Adrenal gland (tissue), 12 donors: ENCODE data around the gene DRD5. TPM values are rescaled to one million over a fixed set of nuclear protein-coding genes. Genes with fewer than 3 reads are reported as not detected.

Source experiments
- DNase-seq, 7 donors: peaks; one replicate each; pipeline ENCODE4 v3.0.0-alpha.2; 2019 to 2020
- H3K27ac ChIP-seq, 5 donors: fragments of 200-600 bp; sonication (generic) in 4 of 5; 1 replicate in 3 of 5; 2 replicates in 2 of 5; pipeline versions ENCODE4 v1.5.1 to v1.8.0; 2016 to 2020; ENCODE audit warnings: mild to moderate bottlenecking in 1 of 5
- H3K27me3 ChIP-seq: fragments of 200-600 bp; 2 replicates; pipeline ENCODE4 v1.8.0; 2021
- H3K36me3 ChIP-seq, 2 donors: fragments of 200-600 bp; replicated peaks in 1 of 2; 1 replicate in 1 of 2; 2 replicates in 1 of 2; pipeline versions ENCODE4 v1.5.1 to v1.8.0; 2018 to 2022
- H3K4me1 ChIP-seq, 2 donors: fragments of 200-600 bp; replicated peaks in 1 of 2; 1 replicate in 1 of 2; 2 replicates in 1 of 2; pipeline versions ENCODE4 v1.5.1 to v1.8.0; 2018 to 2021
- H3K4me3 ChIP-seq, 4 donors: fragments of 200-600 bp; sonication (generic) in 3 of 4; one replicate each; pipeline ENCODE4 v1.5.1; 2016 to 2018
- H3K9me3 ChIP-seq, 3 donors: fragments of 200-600 bp; sonication (generic) in 1 of 3; replicated peaks in 1 of 3; 1 replicate in 2 of 3; 2 replicates in 1 of 3; pipeline versions ENCODE4 v1.5.1 to v1.8.0; 2016 to 2021
- POLR2A ChIP-seq, 2 donors: fragments of 450-650 bp; IDR thresholded peaks; one replicate each; pipeline ENCODE4 v1.6.1; 2017; ENCODE audit warnings: antibody characterized with exemption in 2 of 2, mild to moderate bottlenecking in 2 of 2, moderate library complexity in 1 of 2
- WGBS, 4 donors: extraction: QIAGEN DNeasy Blood & Tissue Kit in 2 of 4; methylation state at CpG; one replicate each; pipeline versions ENCODE4 v1.1.5 to v1.1.7; 2013 to 2017; 5-methylcytosine and 5-hydroxymethylcytosine counted together
- intact Hi-C, 2 donors: fragments of 100-400 bp; cut with DNase I; formaldehyde crosslinking; loops; one replicate each; pipeline versions ENCODE4 v1.14.1 to v1.15.0; 2022 to 2023
- polyA plus RNA-seq, 3 donors: library from polyadenylated mRNA; stranded (reverse); fragments of 200-250 nt in 2 of 3; fragments of 350-450 nt in 1 of 3; fragmentation: Illumina TruSeq in 1 of 3; extraction: RNeasy Lipid Tissue Mini Kit (QIAGEN cat#74804) in 1 of 3; gene quantifications; one replicate each; pipeline ENCODE4 v1.2.3, GENCODE V29; 2013 to 2014
- total RNA-seq, 9 donors: library from RNA; depleted of rRNA in 4 of 9; stranded (reverse); fragments of >200 nt in 4 of 9; fragments of 120-200 nt in 1 of 9; fragmentation: NEBNext Ultra II Directional in 1 of 9; extraction: Animal tissue kit (Norgen Biotek cat#: 25700) in 1 of 9; gene quantifications; one replicate each; pipeline versions ENCODE4 v1.1.0 to v1.2.4, GENCODE V29; 2013 to 2023
- TF ChIP-seq, protein P1 (sequence below), 6 experiments: fragments of 450-650 bp in 4 of 6; fragments of 200-600 bp in 2 of 6; sonication (generic) in 1 of 6; IDR thresholded peaks; 1 replicate in 5 of 6; 2 replicates in 1 of 6; pipeline versions ENCODE4 v1.5.1 to v1.8.0; 2016 to 2021; ENCODE audit warnings: antibody characterized with exemption in 6 of 6, mild to moderate bottlenecking in 2 of 6, moderate library complexity in 1 of 6
- donor health status: healthy with polysubstance abuse.
- donor health status: Bipolar disorder and iron deficiency.
- donor health status: DM: yes; HTN: yes; CAD: no.
- donor health status: DM: no; HTN: no; CAD: no.
- donor health status: DM: no; HTN: no; CAD: no.
- donor health status: DM: yes; HTN: yes; CAD: no.

The DRD5 gene
- total and polyA plus RNA-seq, 12 donors, result 0.11 TPM; not detected in 11

DNA sequence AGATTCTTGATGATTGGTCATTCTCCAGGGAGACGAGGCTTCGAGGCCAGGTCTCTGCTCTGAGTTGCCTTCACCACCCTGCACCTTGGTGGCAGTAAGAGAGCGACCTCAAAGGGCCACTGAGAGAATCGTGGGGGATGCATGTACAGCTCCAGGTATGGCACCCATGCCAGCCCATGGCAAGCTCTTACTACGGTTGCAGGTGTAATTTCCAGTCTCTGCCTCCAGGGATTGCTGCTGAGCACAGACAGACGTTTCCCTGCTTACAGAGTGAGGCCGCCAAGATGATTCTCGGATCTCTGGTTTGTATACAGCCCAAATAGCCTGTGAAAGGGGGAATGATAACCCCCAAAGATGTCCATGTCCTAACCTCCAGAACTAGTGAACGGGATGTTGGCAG is 16.3 kb upstream of the DRD5 start:
- intact Hi-C loops, result loop anchor here in 1 of 2 donors (5.0 kb wide), 2 partner anchors 132 to 252 kb away; no protein-coding TSS in a partner anchor
- no peaks in the 10 kb centered on the region for H3K36me3 ChIP-seq
- no peak overlapping the region for H3K4me3 ChIP-seq
- no peak overlapping the region for H3K27ac ChIP-seq
- TF ChIP-seq, protein P1, sequence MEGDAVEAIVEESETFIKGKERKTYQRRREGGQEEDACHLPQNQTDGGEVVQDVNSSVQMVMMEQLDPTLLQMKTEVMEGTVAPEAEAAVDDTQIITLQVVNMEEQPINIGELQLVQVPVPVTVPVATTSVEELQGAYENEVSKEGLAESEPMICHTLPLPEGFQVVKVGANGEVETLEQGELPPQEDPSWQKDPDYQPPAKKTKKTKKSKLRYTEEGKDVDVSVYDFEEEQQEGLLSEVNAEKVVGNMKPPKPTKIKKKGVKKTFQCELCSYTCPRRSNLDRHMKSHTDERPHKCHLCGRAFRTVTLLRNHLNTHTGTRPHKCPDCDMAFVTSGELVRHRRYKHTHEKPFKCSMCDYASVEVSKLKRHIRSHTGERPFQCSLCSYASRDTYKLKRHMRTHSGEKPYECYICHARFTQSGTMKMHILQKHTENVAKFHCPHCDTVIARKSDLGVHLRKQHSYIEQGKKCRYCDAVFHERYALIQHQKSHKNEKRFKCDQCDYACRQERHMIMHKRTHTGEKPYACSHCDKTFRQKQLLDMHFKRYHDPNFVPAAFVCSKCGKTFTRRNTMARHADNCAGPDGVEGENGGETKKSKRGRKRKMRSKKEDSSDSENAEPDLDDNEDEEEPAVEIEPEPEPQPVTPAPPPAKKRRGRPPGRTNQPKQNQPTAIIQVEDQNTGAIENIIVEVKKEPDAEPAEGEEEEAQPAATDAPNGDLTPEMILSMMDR (IDR thresholded peaks at IDR 0.05), result peak; percentile 49 to 77 (median 58)
- TF ChIP-seq POLR2A (IDR thresholded peaks at IDR 0.05), result no peak
- WGBS, 4 donors, result 32 to 34% (median 33%) methylated on average over 3 to 9 of the region's 9 CpGs
- DNase-seq, result peak; percentile 18 to 77 (median 49)
- H3K9me3 ChIP-seq, result no peaks in the 10 kb centered on the region
- no peaks in the 10 kb centered on the region for H3K27me3 ChIP-seq
- no peaks in the 10 kb centered on the region for H3K4me1 ChIP-seq

DNA sequence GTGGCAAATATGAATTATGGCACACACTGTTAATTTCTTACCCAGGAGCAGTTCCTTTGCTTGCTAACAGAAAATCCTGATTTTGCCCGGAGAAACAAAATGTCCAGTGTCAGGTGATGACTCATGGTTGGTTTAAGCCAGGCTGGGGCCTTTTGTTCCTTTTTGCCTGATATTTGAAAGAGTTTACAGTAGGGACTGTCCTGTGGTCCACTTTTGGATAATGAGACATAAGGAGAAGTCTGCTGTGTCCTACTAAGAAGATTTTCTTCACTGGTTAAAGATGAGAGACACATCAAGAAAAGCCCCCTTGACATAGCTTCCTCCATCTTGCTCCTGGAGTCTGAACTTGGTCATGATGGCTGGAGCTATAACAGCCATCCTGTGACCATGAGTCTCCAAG is 12.1 kb upstream of the DRD5 start:
- no peak for DNase-seq
- Histone ChIP-seq H3K4me3 (no peak overlapping the region), H3K36me3 (no peaks in the 10 kb centered on the region), H3K4me1 (no peaks in the 10 kb centered on the region), H3K9me3 (no peaks in the 10 kb centered on the region), H3K27ac (no peak overlapping the region), H3K27me3 (no peaks in the 10 kb centered on the region)
- intact Hi-C loops, result loop anchor here in 1 of 2 donors (5.0 kb wide), 2 partner anchors 128 to 248 kb away; no protein-coding TSS in a partner anchor
- 36 to 73% (median 56%) methylated on average over 1 of the region's 1 CpG for WGBS, 4 donors
- no peak for TF ChIP-seq POLR2A (IDR thresholded peaks at IDR 0.05)
- TF ChIP-seq, protein P1 (IDR thresholded peaks at IDR 0.05), result no peak

DNA sequence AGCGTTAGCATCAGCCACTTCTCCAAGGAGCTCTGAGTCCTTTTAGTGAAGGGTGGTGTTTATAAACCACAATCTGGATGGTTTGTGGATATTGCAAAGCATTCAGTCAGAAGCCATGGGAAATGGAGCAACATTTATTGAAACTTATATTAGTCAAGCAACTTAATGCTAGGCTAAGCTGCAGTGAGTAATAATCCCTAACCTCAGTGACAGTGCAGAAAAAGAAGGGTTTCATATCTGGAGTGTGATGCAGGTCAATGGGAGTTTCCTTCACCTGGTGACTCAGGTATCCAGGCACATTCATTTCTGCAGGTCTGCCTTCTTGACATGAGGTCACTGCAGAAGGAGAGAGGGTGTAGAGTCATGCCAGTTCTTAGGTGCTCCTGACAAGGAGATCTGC is 10.4 kb upstream of the DRD5 start:
- 41 to 56% (median 46%) methylated on average over 1 of the region's 1 CpG for WGBS, 4 donors

DNA sequence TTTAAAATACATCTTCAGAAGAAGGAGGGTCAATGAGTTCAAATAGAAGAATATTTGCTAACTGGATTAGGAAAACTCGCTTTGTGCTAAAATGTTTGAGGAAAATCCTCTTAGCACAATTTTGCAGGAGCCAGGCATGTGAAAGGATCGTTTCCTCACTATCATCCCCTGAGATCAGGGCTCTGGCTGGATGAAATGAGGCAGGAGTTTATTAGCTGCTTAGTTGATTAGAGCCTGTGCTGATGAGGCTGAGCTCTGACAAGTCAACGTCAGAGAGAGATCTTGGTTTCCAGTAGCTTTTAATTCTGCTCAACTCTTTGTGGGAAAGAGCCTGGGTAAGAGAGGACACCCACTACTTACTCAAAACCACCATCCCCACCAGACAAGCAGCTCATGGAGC is 8.0 kb upstream of the DRD5 start:
- Histone ChIP-seq H3K27ac (no peak overlapping the region), H3K9me3 (no peaks in the 10 kb centered on the region), H3K36me3 (no peaks in the 10 kb centered on the region), H3K27me3 (no peaks in the 10 kb centered on the region), H3K4me3 (no peak overlapping the region), H3K4me1 (no peaks in the 10 kb centered on the region)
- intact Hi-C loops, result no loop called here
- TF ChIP-seq POLR2A (IDR thresholded peaks at IDR 0.05), result no peak
- TF ChIP-seq, protein P1 (IDR thresholded peaks at IDR 0.05), result no peak
- DNase-seq, result no peak
- WGBS, 4 donors, result 42 to 61% (median 59%) methylated on average over 3 of the region's 3 CpGs

More for the DNA sequence above, 10.4 kb upstream of the DRD5 start:
- H3K27me3 ChIP-seq, result no peaks in the 10 kb centered on the region
- H3K36me3 ChIP-seq, result no peaks in the 10 kb centered on the region
- H3K4me3 ChIP-seq, result no peak overlapping the region
- H3K27ac ChIP-seq, result no peak overlapping the region
- no peaks in the 10 kb centered on the region for H3K9me3 ChIP-seq
- intact Hi-C loops, result no loop called here
- TF ChIP-seq, protein P1 (IDR thresholded peaks at IDR 0.05), result no peak
- TF ChIP-seq POLR2A (IDR thresholded peaks at IDR 0.05), result no peak
- no peak for DNase-seq
- no peaks in the 10 kb centered on the region for H3K4me1 ChIP-seq
